Neuronal stem cell (in vitro differentiated cells): ENCODE data around the gene DLX2.

Source experiments
- DNase-seq: peaks from one replicate; pipeline ENCODE4 v3.0.0-alpha.2; 2013; ENCODE audit warnings: low spot score
- H2AFZ ChIP-seq: one replicate; pipeline ENCODE4 v1.6.1; 2013; ENCODE audit warnings: mild to moderate bottlenecking, low read length, inconsistent platforms
- H2AK5ac ChIP-seq: 2 replicates; pipeline ENCODE4 v1.6.1; 2013; ENCODE audit warnings: low read depth, mild to moderate bottlenecking, inconsistent platforms, low read length, moderate library complexity, mixed read lengths
- H2BK120ac ChIP-seq: 2 replicates; pipeline ENCODE4 v1.6.1; 2013; ENCODE audit warnings: low read depth, mild to moderate bottlenecking, inconsistent platforms, low read length, moderate library complexity, mixed read lengths
- H2BK12ac ChIP-seq: one replicate; pipeline ENCODE4 v1.6.1; 2013; ENCODE audit warnings: low read length, inconsistent platforms
- H2BK15ac ChIP-seq: 2 replicates; pipeline ENCODE4 v1.6.1; 2013; ENCODE audit warnings: mild to moderate bottlenecking, low read length, inconsistent platforms, mixed read lengths
- H2BK5ac ChIP-seq: one replicate; pipeline ENCODE4 v1.6.1; 2013; ENCODE audit warnings: inconsistent platforms, mild to moderate bottlenecking, low read length, moderate library complexity
- H3K14ac ChIP-seq: one replicate; pipeline ENCODE4 v1.6.1; 2013; ENCODE audit warnings: low read length, inconsistent platforms
- H3K18ac ChIP-seq: 2 replicates; pipeline ENCODE4 v1.6.1; 2013; ENCODE audit warnings: low read length, inconsistent platforms
- H3K23ac ChIP-seq: 2 replicates; pipeline ENCODE4 v1.6.1; 2013; ENCODE audit warnings: low read depth, mild to moderate bottlenecking, mixed read lengths, low read length, inconsistent platforms; ENCODE audit not compliant: poor library complexity
- H3K27ac ChIP-seq: replicated peaks from 3 replicates; pipeline ENCODE4 v1.5.1; 2013; ENCODE audit warnings: low read length, inconsistent platforms
- H3K27me3 ChIP-seq, 3 experiments: 2 replicates each; pipeline ENCODE4 v1.6.1; 2013; ENCODE audit warnings: low read length in 3 of 3, mild to moderate bottlenecking in 2 of 3, inconsistent platforms in 1 of 3, low read depth in 1 of 3, mixed read lengths in 1 of 3, moderate library complexity in 1 of 3; ENCODE audit not compliant: control insufficient read depth in 3 of 3, insufficient read depth in 3 of 3
- H3K36me3 ChIP-seq, 2 donors: replicated peaks in 1 of 2; 2 replicates each; pipeline ENCODE4 v1.6.1; 2013; ENCODE audit warnings: low read length in 2 of 2; ENCODE audit not compliant: control insufficient read depth in 2 of 2, insufficient read depth in 2 of 2
- H3K4ac ChIP-seq: 2 replicates; pipeline ENCODE4 v1.6.1; 2013; ENCODE audit warnings: inconsistent platforms, mild to moderate bottlenecking, low read length, moderate library complexity
- H3K4me1 ChIP-seq, 2 donors: 1 replicate in 1 of 2; 2 replicates in 1 of 2; pipeline ENCODE4 v1.6.1; 2013; ENCODE audit warnings: low read length in 2 of 2, low read depth in 1 of 2; ENCODE audit not compliant: control insufficient read depth in 2 of 2, insufficient read depth in 1 of 2
- H3K4me2 ChIP-seq: one replicate; pipeline ENCODE4 v1.6.1; 2013; ENCODE audit warnings: mild to moderate bottlenecking, low read length, inconsistent platforms; ENCODE audit not compliant: insufficient read depth, poor library complexity, severe bottlenecking
- H3K4me3 ChIP-seq, 2 donors: 2 replicates each; pipeline ENCODE4 v1.5.1; 2013; ENCODE audit warnings: low read length in 2 of 2, mild to moderate bottlenecking in 2 of 2, inconsistent platforms in 1 of 2, moderate library complexity in 1 of 2
- H3K79me1 ChIP-seq: one replicate; pipeline ENCODE4 v1.6.1; 2013; ENCODE audit warnings: low read depth, mild to moderate bottlenecking, inconsistent platforms, low read length, moderate library complexity
- H3K9ac ChIP-seq: one replicate; pipeline ENCODE4 v1.6.1; 2013; ENCODE audit warnings: mild to moderate bottlenecking, low read depth, low read length, inconsistent platforms; ENCODE audit not compliant: poor library complexity
- H3K9me3 ChIP-seq, 2 donors: replicated peaks in 1 of 2; 2 replicates each; pipeline versions ENCODE3 to v1.6.1; 2013; ENCODE audit warnings: low read length in 2 of 2, mild to moderate bottlenecking in 2 of 2, inconsistent platforms in 1 of 2, low read depth in 1 of 2, mixed read lengths in 1 of 2, moderate library complexity in 1 of 2; ENCODE audit not compliant: control insufficient read depth in 2 of 2, insufficient read depth in 1 of 2
- H4K8ac ChIP-seq: one replicate; pipeline ENCODE4 v1.6.1; 2013; ENCODE audit warnings: low read depth, mild to moderate bottlenecking, inconsistent platforms, low read length, moderate library complexity
- H4K91ac ChIP-seq: one replicate; pipeline ENCODE4 v1.6.1; 2013; ENCODE audit warnings: low read length, low read depth, mild to moderate bottlenecking, inconsistent platforms; ENCODE audit not compliant: poor library complexity
- WGBS, 2 donors: extraction: QIAGEN DNeasy Blood & Tissue Kit; methylation state at CpG; one replicate each; pipeline ENCODE4 v1.1.7; 2013; ENCODE audit warnings: missing lambda C conversion rate in 2 of 2, mixed read lengths in 1 of 2; ENCODE audit not compliant: insufficient read length in 2 of 2, insufficient replicate concordance in 1 of 2; ENCODE audit errors: extremely low coverage in 2 of 2; 5-methylcytosine and 5-hydroxymethylcytosine counted together

DLX2 gene

DNA sequence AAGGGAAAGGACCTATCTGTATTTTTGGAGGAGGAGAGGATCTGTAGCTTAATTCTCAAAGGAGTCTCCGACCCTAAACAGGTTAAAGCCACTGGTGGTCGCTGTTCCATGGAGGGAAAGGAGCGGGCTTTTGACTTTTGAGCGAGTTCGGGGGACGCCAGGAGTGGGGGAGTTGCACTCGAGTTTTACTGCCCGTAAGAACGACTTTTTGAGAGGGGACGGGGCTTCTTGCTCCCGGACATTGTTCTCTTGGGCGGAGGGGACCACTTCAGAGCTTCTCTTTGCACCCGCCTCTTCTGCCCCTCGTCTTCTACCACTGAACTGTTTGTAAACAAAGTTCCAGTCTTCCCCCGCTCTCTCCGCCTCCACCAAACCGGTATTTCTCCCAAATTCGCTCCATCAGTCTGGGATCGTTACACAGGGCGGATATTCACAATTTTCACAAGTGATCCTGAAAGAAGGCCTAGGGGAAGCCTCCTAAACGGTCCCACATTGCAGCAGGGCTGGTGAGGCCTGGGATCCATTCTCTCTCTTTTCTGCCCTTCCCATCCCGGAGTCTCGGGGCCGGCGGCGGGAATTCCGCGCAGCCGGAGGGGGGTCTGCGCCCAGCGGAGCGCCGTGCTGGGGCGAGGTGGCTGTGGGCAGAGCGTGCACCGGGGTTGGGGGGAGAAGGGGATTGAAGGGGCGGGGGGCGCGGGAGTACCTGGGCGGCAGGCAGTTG is 6.6 kb downstream of the DLX2 start:
- peak overlapping the region; percentile 6 for H3K9ac ChIP-seq
- no peaks in the 10 kb centered on the region for H3K36me3 ChIP-seq
- H2BK120ac ChIP-seq, result no peak overlapping the region
- H2BK5ac ChIP-seq, result no peak overlapping the region
- H3K23ac ChIP-seq, result no peak overlapping the region
- H4K8ac ChIP-seq, result no peak overlapping the region
- no peak overlapping the region for H2BK15ac ChIP-seq
- H3K4ac ChIP-seq, result no peak overlapping the region
- no peak overlapping the region for H4K91ac ChIP-seq
- no peaks in the 10 kb centered on the region for H3K9me3 ChIP-seq
- no CpG with 5 or more reads among the region's 40 CpGs for WGBS, 2 donors
- peak overlapping the region; percentile 60 for H3K18ac ChIP-seq
- no peak overlapping the region for H2BK12ac ChIP-seq
- DNase-seq, result peak; percentile 41
- peak overlapping the region; percentile 89 for H2AFZ ChIP-seq
- peaks cover 21 to 43% of the 10 kb centered on the region in 2 donors for H3K4me1 ChIP-seq
- H3K27ac ChIP-seq, result no peak overlapping the region
- H3K79me1 ChIP-seq, result no peaks in the 10 kb centered on the region
- H3K14ac ChIP-seq, result no peak overlapping the region
- H2AK5ac ChIP-seq, result no peak overlapping the region
- H3K27me3 ChIP-seq, result peaks cover 60 to 98% (median 95%) of the 10 kb centered on the region in 3 experiments
- H3K4me2 ChIP-seq, result peak overlapping the region; percentile 81
- peak overlapping the region in 1 of 2 donors; percentile 41 for H3K4me3 ChIP-seq

GRCh38 chr2:172095146-172095904 is 7.4 kb downstream of the DLX2 start:
- Histone ChIP-seq H2BK15ac (peak overlapping the region; percentile 51), H3K4ac (no peak overlapping the region), H3K14ac (no peak overlapping the region), H2BK120ac (no peak overlapping the region), H3K36me3 (no peaks in the 10 kb centered on the region), H2AK5ac (no peak overlapping the region), H3K79me1 (no peaks in the 10 kb centered on the region), H3K9ac (peak overlapping the region; percentile 65), H3K9me3 (no peaks in the 10 kb centered on the region), H3K4me3 (peak overlapping the region; percentile 36 to 41), H3K4me1 (peaks cover 21 to 38% of the 10 kb centered on the region in 2 donors), H3K27ac (no peak overlapping the region), H2BK12ac (no peak overlapping the region), H3K18ac (peak overlapping the region; percentile 77), H4K91ac (no peak overlapping the region), H2BK5ac (no peak overlapping the region), H3K27me3 (peaks cover 58 to 98% (median 95%) of the 10 kb centered on the region in 3 experiments), H3K4me2 (peak overlapping the region; percentile 81), H2AFZ (peak overlapping the region; percentile 89), H3K23ac (no peak overlapping the region), H4K8ac (no peak overlapping the region)
- peak; percentile 47 for DNase-seq
- WGBS, 2 donors, result no CpG with 5 or more reads among the region's 51 CpGs

GRCh38 chr2:172094294-172095145 is 8.2 kb downstream of the DLX2 start:
- Histone ChIP-seq H3K4me2 (peak overlapping the region; percentile 81), H3K14ac (no peak overlapping the region), H2AK5ac (no peak overlapping the region), H3K4ac (no peak overlapping the region), H4K91ac (no peak overlapping the region), H2BK5ac (no peak overlapping the region), H2AFZ (peak overlapping the region; percentile 89), H3K9me3 (no peaks in the 10 kb centered on the region), H3K9ac (peak overlapping the region; percentile 65), H3K36me3 (no peaks in the 10 kb centered on the region), H3K27ac (no peak overlapping the region), H2BK120ac (no peak overlapping the region), H3K4me1 (peaks cover 18 to 31% of the 10 kb centered on the region in 2 donors), H3K23ac (no peak overlapping the region), H3K4me3 (peak overlapping the region; percentile 41 to 57), H3K79me1 (no peaks in the 10 kb centered on the region), H2BK12ac (no peak overlapping the region), H2BK15ac (peak overlapping the region; percentile 51), H3K27me3 (peaks cover 62 to 98% (median 95%) of the 10 kb centered on the region in 3 experiments), H4K8ac (no peak overlapping the region), H3K18ac (peak overlapping the region; percentile 77)
- DNase-seq, result peak; percentile 38
- WGBS, 2 donors, result no CpG with 5 or more reads among the region's 66 CpGs
